Measurements from ENCODE around the gene CRYGC.

CRYGC gene, protein sequence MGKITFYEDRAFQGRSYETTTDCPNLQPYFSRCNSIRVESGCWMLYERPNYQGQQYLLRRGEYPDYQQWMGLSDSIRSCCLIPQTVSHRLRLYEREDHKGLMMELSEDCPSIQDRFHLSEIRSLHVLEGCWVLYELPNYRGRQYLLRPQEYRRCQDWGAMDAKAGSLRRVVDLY

DNA sequence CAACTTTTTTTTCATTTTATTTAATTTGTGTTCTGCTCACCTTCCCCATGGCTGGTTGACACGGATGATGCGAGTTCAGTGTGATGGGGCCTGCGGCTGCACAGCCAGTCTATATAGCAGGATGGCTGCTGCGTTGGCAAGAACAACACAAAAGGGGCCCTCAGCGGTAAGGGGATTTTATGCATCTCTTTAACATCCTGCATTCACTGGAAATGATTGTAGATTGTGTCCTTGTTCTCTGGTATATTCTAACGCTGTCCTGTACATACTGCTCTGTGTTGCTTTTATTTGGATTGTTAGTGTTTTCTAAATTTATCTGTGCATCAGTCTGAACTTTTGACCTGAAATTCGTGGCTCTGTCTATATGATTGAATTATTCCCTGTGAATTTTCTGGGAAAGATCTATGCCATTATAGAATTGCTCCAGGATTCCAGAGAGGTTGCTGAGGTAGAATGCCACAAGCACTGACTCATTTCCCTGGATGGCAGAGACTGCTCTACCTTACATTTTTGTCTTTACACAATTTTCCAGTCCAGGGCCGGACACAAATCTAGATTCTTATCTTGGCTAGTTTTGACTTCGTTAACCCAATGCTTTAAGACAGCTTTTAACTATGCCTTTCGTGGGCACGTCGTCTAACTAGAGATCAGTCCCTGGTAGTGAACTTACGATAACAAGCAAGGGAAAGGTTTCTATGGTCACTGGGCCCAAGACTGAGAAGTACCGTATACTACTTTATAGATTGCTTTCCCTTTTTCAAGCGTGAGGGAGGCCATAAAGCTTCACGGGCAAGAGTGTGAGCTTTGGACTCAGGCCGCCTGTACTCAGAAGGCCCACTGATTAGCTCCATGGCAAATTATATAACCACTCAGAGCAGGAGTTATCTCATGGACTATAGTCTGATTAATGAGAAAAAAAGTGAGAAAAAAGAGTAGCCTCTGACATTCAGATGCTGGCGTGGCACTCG, at the start of gene CRYGC:
TSS of gene CRYGC (minus strand) at position 85 of the 968 bp plus-strand sequence. CDS start at position 49, 36 bp downstream.
- DNase-seq (ENCODE audit: low read depth, low spot score) = no peak

DNA sequence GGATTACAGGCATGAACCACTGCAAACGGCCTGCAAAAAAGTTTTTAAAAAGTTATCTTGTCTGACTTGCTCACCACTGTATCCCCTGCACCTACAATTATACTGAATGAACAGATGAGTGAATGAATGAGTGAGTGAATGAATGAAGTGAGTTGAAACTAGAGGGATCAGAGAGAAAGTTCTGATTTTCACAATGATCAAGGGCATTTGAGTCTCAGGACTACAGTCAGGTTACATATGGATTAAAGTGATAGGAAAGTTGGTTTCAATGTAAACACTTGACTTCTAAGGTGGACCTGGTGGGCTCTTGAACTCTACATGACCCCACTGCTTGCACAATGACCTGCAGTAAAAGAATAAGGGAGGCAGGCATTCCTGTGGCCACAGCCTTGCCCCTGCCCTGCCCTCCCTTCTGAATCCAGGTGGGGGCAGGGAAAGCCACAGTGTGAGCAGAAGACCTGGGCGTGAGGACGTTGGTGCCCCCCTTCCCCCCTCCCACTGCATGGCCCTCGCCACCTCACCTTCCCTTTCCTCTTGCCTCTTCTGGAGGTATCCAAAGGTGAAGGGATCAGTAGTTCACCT, 49.5 kb upstream of the CRYGC start:
- DNase-seq (ENCODE audit: low read depth, low spot score) = peak; percentile 55

DNA sequence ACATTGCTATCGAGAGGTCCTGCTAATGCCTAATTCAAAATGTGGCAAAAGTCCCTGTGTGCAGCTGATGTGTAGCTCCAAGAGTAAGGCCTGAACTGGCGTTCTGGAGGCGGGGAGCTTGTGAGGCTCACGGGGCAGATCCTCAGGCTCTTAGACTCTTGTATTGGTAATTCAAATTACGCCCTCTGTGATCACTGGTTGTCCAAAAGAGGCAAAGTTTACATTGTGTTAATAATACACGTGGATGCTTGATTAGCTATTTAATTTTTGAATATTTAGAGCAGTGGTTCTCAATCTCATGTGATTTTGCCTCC, 46.2 kb upstream of the CRYGC start:
- DNase-seq (ENCODE audit: low read depth, low spot score) = no peak

DNA sequence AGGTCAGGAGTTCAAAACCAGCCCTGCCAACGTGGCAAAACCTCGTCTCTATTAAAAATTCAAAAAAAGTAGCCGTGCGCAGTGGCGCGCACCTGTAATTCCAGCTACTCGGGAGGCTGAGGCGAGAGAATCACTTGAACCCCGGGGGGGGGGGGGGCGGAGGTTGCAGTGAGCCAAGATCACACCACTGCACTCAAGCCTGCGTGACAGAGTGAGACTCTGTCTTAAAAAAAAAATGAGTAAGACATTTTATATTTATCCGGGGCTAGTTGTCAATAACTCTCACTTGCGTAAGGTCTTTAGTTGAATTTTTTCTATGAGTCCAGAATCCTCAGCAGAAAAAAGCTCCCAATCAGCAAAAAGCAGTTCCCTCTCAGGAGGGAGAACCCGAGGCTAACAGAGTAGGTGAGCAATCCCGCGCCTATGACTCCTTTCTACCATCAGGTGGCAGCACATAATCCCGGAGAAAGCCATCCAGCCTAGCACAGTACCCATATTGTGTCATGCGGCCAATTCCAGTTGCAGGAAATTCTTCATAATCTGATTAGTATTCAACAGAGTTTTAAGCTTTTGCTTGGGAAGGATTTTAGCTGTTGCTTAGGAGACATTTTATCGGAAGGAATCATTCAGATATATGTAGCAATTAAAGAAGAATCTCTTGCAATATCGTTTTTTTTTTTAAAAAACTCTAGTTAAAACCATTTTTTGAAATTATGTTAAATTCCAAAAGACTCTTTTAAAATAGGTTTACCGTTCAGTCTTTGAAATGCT, 45.6 kb upstream of the CRYGC start:
- DNase-seq (ENCODE audit: low read depth, low spot score) = peak; percentile 84

DNA sequence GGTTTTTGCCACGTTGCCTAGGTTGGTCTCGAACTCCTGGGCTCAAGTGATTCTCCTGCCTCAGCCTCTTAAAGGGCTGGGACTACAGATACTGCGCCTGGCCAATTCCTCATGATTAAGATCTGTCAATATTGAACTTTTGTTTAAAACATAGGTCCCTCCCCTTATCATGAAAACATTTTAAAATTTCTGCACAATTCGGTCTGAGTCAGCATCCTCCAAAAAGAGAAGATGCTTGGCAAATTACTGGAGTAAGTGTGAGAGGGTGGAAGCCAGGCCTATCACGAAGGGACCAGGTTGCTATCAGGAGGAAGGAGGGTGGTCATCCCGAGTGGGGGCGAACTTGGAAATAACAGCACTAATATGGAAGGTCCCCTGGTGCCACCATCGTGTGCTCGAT, 44.5 kb upstream of the CRYGC start:
- no peak for DNase-seq (ENCODE audit: low read depth, low spot score)

DNA sequence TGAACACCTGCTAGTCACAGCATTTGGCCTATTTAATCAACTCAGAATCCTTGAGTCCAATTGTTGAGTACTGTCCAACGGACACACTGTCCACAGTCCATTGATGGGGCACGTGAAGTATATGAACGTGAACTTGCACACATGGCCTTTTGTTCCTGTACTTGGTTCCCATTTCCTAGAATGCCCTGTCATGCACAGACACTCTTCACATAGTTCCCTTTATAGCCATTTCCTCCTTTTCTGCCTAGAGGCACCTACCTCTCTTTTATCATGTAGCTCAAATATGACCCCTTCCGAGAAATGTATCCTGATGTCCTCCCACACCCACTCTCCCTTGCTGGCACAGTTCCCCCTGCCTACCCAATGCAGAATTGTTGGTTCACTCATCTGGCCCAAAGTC, 42.5 kb upstream of the CRYGC start:
- no peak for DNase-seq (ENCODE audit: low read depth, low spot score)

DNA sequence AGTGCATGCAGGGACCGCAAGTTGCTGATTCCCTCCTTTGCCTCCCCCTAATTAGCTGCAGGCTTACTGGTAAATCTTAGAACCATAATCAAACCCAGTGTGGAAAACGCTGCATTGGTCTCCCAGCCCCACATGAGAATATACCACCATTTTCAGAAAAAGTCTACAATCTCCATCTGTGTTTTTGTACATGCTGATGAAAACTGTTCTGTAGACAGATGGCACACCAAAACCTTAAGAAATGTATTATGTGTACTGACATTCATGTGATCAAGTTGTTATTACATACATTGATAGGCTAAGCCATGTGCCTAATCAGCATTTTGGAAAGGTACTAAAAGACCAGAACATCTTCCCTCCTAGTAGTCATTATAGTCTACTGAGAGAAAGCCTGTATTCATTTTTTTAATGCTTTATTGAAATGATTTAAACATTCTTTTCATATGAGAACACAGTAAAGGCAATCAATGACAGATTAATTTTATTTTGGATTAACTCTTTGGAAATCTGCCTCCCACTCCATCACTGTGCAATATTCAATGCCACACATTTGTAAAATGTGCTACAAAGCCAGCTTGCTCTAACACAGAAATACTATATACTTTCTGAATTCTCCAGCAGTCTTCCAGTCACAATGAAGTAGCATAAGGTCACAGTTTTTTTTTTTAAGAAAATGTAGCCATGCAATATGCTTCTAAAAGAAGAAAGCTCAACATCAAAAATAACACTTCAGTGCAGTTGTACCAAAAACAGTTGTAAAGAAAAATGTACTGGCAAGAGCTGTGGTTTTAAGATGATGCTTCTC, 35.5 kb upstream of the CRYGC start:
- DNase-seq (ENCODE audit: low read depth, low spot score) = no peak

DNA sequence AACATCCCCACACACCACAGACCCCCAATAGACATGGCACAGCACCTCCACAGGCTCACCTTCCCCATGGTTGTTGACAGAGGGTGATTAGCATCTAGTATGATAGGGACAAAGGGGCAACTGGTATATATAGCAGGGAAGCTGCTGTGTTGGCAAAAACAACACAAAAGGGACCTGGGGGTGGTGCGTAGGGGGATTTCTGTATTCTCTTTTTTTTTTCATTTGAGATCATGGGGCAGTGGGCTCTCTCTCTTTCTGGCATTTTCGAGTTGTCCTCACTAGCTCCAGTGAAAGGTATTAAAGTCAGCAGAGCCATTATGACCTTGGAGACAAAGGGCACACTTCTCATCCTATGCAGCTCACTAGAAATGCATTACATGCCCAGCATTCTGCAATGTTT, 33.9 kb upstream of the CRYGC start, which contains the start of gene CRYGA:
TSS of gene CRYGA (minus strand) at position 101 of the 400 bp plus-strand sequence. CDS start at position 68, 33 bp downstream.
- no peak for DNase-seq (ENCODE audit: low read depth, low spot score)

DNA sequence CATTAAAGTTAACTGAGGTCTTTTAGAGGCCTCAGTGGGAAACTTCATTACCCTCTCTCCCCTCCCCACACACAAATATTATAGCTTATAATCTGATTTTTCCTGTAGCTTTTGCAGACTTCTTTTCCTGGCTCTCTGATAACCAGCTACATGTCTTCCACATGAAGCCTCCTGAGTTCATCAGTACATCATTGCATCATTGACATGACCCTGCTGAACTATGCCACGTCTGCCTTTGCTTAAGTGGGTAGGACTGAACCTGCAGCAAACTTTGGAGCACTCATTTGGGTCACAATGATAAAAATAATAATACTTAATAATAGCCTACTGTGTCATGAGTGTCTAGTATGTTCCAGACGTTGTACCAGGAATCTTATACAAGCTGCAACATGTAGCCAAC, 26.8 kb upstream of the CRYGC start:
- no peak for DNase-seq (ENCODE audit: low read depth, low spot score)

DNA sequence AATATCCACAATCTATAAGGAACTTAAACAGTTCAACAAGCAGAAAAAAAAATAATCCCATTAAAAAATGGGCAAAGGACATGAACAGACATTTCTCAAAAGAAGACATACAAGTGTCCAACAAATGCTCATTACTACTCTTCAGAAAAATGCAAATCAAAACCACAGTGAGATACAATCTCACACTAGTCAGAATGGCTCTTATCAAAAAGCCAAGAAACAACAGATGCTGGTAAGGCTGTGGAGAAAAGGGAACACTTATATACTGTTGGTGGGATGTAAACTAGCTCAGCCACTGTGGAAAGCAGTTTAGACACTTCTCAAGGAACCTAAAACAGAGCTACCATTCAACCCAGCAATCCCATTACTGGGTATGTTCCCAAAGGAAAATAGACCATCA, 23.5 kb upstream of the CRYGC start:
- DNase-seq (ENCODE audit: low read depth, low spot score) = no peak

DNA sequence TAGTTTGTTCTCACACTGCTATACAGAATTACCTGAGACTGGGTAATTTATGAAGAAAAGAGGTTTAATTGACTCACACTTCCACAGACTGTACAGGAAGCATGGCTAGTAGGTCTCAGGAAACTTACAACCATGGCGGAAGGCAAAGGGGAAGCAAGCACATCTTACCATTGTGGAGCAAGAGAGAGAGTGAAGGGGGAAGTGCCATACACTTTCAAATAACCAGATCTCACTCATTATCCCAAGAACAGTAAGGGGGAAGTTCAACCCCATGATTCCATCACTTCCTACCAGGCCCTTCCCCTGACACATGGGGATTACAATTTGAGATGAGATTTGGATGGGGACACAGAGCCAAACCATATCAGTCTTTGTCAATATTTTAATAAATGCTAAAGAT, 21.3 kb upstream of the CRYGC start:
- no peak for DNase-seq (ENCODE audit: low read depth, low spot score)

DNA sequence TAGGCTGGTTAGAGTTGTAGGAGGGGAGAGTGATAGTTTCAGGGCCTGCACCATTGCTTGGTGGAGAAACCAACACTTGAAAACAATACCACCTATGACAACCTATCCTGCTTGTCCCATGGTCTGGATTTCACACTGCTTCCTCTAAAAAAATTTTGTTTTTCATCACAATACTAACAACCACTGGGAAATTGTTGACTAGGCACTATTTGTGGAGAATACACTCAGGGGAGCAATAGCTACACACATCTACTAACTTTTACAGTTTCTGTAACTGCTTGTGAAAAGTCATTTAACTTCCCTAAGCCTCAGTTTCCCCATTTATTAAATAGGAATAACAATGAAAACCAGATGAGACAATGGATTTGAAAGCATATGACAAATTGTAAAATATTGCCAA, 20.5 kb upstream of the CRYGC start:
- no peak for DNase-seq (ENCODE audit: low read depth, low spot score)

DNA sequence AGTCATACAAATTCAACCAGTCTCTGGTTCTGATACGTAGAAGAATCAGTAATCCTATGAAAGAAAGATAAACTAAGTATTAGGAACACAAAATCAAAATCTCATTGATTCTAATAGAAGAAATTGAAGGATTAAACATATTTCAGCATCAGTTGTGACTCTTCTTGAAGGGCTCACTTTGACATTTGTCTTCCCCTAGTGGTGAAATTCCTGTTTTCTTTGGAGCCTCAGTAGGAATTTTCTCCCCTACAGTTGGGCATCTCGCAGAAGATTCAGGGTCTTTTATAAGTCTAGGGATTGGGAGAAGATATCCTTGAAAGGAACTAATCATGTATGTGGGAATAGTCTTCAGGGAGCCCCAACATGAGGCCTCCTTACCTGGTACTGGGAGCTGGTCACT, 19.2 kb upstream of the CRYGC start:
- no peak for DNase-seq (ENCODE audit: low read depth, low spot score)

DNA sequence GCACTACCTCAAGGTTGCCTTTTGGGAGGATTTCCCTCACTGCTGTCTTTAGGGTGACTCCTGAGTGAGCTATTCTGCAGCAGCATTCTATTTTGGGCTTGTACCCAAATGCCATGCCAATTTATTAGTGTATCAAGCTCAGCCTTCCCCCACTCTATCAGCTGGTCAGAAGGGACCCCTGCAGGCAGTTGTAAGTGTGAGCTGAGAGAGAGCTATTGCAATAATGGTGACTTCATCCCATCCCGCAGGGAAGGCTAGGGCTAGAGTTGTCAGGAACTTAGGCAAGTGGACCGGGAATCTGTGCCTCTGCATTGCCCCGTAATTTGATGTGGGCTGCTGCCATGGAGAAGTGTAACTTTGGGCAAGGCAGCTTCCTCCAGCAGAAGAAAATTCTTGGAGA, 18.1 kb upstream of the CRYGC start:
- DNase-seq (ENCODE audit: low read depth, low spot score) = no peak

DNA sequence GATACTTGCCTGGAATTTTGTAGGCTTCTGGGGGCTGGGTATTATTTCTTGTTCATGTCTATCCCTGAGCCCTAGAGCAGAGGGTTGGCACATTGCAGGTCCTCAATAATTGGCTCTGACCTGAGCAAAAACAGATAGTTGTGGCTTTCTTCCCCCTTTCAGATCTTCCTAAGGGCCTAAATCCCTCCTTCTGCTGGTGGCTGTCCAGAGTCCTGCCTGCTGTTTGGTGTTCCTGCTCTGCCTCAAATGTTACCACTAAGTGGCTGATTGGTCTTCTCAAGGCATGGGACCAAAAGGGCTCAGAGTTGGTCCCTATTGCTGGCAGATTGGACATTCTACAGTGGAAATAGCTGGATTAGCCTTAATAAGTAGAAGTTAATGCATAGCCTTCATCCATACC, 17.4 kb upstream of the CRYGC start:
- DNase-seq (ENCODE audit: low read depth, low spot score) = peak; percentile 18

DNA sequence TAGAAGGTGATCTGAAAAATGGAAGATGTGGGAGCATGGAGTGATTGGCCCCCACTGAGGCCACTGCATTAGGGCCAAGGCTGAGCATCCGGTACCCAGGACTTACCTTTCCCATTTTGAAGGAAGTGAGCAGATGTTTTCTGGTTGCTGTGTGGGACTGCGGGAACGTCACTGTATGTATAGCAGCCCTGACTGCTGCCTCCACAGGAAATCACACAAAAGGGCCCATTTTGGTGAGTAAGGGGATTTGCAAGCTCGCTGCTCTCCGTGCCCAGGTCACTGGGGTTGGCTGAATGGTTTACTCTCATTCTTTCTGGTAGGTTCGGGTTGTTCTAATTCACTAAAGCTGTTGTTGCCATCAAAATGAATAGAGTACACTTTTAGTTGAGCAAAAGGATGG, 16.4 kb upstream of the CRYGC start, which contains the start of gene CRYGB:
TSS of gene CRYGB (minus strand) at position 153 of the 400 bp plus-strand sequence. CDS start at position 115, 38 bp downstream.
- DNase-seq (ENCODE audit: low read depth, low spot score) = no peak

DNA sequence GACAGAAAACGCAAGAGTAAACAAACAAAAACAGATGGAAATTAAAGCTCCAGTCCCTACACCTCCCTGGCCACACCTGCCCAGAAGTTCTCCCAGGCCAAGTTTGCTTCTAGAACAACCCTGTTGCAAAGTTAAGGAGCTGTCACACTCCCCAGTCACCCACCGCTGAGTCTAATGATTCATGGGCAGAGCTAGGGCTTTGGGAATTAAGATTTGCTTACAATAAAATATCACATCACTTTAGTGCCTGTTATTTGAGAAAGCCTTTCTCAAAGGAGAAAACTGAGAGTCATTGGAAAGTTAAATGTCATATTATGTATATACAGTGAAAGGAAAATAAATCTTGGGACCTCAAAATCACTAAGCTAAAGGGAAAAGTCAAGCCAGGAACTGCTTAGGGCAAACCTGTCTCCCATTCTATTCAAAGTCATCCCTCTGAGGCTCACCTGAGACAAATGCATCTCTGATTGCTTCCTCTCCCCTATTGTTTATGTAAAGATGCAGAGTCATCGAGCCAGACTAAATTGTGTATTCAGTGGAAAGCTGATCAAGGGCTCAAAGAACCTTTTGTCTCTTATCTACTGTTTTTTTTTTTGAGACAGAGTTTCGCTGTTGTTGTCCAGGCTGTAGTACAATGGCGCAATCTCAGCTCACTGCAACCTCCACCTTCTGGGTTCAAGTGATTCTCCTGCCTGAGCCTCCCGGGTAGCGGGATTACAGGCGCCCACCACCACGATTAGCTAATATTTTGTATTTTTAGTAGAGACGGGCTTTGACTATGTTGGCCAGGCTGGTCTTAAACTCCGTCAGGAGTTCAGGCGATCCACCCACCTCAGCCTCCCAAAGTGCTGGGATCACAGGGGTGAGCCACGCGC, 13.5 kb upstream of the CRYGC start:
- DNase-seq (ENCODE audit: low read depth, low spot score) = peak; percentile 51

DNA sequence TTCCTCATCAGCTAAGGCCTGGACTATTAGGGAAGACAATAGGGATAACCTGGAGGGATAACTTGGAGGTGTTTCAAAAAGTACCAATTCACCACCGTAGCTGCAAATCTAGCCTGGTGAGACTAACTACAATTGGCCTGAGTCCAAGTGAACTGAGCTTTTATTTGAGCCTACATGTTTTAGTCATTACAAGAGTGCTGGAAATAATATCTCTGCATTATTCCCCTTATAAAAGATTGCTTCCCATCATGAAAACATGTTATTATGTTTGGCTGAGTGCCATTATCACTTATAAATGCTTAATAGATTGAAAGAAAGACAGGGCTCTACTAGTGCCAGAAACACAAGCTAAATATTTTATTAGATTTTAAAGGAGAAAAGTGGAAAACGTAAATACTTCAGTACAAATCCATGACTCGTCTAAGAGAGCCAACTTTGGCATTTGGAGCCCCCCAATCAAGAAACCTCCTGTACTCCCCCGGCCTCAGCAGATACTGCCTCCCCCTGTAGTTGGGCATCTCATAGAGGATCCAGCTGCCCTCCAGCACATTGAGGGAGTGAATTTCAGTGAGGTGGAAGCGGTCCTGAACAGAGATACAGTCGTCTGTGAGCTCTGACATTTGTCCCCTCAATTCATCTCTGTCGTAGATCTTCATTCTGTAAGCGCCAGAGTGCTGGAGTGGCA, 12.8 kb upstream of the CRYGC start:
- DNase-seq (ENCODE audit: low read depth, low spot score) = no peak

DNA sequence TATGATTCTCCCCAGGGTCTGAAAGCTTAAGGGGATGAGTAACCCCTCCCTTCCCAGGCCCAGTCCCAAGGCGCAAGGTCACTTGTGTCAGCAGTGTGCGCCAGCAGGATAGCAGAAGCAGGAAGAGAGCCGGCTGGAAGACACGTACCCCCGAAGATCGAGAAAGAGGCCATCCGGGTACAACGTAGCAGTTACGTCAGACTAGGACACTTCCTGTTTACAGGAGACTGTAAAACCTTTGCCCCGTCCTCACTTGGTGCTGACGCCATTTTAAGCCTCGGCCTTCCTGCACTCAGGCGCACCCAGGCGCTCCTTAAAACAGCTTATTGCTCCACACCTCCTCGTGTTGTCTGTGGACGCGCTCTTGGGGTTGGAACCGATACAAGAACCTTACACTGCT, 9.8 kb upstream of the CRYGC start:
- no peak for DNase-seq (ENCODE audit: low read depth, low spot score)

Measured in ELF-1 (cell line).